ENCODE measurements around the gene PTPRM. TPM values are rescaled to one million over a fixed set of nuclear protein-coding genes. Genes with fewer than 3 reads are reported as not detected.
"Not testable (repeated sequence)": the region's sequence is repeated elsewhere in the genome, so short reads cannot be mapped to it uniquely, and the experiment has no call there.

The PTPRM gene
- total RNA-seq, 1 donor from 2014 or later: 257 TPM

DNA sequence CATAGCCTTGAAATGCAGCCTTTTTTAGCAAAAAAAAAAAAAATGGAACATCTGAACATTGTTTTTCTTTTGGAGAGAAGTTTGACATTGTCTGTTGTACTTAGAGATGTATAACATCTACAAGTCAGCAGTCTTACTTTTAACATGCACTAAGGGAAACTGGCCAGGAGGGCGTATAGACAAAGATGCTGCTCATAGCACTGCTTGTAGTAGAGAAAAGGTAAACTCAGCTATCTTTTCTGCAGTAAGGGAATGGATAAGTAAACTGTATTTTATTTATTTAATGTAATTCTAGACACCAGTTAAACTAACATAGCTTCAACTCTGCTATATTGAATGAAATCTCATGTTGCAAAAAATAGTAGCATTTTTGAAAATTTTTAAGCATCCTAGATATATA is 489.6 kb downstream of the PTPRM start:
- TF ChIP-seq, protein P1, sequence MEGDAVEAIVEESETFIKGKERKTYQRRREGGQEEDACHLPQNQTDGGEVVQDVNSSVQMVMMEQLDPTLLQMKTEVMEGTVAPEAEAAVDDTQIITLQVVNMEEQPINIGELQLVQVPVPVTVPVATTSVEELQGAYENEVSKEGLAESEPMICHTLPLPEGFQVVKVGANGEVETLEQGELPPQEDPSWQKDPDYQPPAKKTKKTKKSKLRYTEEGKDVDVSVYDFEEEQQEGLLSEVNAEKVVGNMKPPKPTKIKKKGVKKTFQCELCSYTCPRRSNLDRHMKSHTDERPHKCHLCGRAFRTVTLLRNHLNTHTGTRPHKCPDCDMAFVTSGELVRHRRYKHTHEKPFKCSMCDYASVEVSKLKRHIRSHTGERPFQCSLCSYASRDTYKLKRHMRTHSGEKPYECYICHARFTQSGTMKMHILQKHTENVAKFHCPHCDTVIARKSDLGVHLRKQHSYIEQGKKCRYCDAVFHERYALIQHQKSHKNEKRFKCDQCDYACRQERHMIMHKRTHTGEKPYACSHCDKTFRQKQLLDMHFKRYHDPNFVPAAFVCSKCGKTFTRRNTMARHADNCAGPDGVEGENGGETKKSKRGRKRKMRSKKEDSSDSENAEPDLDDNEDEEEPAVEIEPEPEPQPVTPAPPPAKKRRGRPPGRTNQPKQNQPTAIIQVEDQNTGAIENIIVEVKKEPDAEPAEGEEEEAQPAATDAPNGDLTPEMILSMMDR (IDR thresholded peaks at IDR 0.05): no peak
- no peaks in the 10 kb centered on the region for H3K27me3 ChIP-seq
- intact Hi-C loops (cut with DNase I): no loop called here
- DNase-seq (ENCODE audit: low spot score in 2 of 2): no peak
- no peak overlapping the region for H3K4me3 ChIP-seq
- H3K27ac ChIP-seq: no peak overlapping the region
- no peaks in the 10 kb centered on the region for H3K36me3 ChIP-seq
- no peaks in the 10 kb centered on the region for H3K9me3 ChIP-seq
- peaks cover 0 to 8% of the 10 kb centered on the region in 2 donors for H3K4me1 ChIP-seq

DNA sequence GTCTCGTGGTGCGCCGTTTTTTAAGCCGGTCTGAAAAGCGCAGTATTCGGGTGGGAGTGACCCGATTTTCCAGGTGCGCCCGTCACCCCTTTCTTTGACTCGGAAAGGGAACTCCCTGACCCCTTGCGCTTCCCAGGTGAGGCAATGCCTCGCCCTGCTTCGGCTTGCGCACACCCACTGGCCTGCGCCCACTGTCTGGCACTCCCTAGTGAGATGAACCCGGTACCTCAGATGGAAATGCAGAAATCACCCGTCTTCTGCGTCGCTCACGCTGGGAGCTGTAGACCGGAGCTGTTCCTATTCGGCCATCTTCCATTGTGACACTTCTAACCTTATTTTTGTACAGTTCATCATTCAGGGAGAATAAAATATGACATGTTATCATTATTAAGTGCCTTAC is 496.0 kb downstream of the PTPRM start:
- H3K4me3 ChIP-seq; intact Hi-C loops (cut with DNase I); DNase-seq (ENCODE audit: low spot score in 2 of 2); H3K9me3 ChIP-seq; H3K36me3 ChIP-seq; H3K27ac ChIP-seq; H3K27me3 ChIP-seq; H3K4me1 ChIP-seq: not testable (repeated sequence)

DNA sequence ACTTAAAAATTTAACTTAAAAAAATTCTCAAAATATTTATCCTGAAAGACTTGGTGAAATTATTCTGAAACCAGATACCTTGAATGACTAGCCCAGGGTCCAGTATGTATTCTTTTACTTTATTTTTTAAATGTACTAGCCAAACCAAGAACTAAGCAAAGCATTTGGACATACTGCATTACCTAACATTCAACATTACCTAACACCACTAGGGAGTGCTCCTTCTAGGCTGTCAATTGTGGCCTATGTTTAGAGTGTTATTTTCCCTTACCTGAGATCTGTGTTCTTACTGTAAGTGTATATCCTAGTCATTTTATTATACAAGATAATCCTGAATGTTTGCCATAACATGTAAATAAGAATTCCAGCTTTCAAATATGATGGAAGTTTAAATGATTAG is 496.6 kb downstream of the PTPRM start:
- intact Hi-C loops (cut with DNase I): no loop called here
- Histone ChIP-seq H3K4me1 (no peaks in the 10 kb centered on the region), H3K4me3 (no peak overlapping the region), H3K9me3 (no peaks in the 10 kb centered on the region), H3K36me3 (no peaks in the 10 kb centered on the region), H3K27me3 (no peaks in the 10 kb centered on the region), H3K27ac (no peak overlapping the region)
- no peak for DNase-seq (ENCODE audit: low spot score in 2 of 2)
- TF ChIP-seq, protein P1 (IDR thresholded peaks at IDR 0.05): no peak

DNA sequence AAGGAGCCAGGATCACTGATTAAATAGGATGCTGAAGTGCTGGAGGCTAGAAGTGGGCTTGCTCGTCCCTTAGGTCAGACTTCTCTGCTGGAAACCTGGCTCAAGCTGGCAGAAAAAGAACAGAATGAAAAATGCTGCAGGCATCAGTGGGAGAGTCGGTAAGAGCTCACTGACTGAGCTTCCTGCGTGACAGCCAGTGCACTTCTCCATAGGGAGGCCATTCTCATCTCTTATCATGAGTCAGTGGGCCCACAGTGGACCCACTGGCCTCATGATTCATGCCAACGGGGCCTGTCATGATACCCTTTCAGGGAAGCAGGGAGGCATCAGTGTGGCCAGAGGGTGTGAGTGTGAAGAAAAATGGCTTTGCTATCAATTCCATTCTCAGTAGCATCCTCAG is 498.2 kb downstream of the PTPRM start:
- Histone ChIP-seq H3K4me3 (no peak overlapping the region), H3K36me3 (no peaks in the 10 kb centered on the region), H3K4me1 (no peaks in the 10 kb centered on the region), H3K27me3 (no peaks in the 10 kb centered on the region), H3K27ac (no peak overlapping the region), H3K9me3 (no peaks in the 10 kb centered on the region)
- DNase-seq (ENCODE audit: low spot score in 2 of 2): no peak
- intact Hi-C loops (cut with DNase I): no loop called here
- TF ChIP-seq, protein P1 (IDR thresholded peaks at IDR 0.05): no peak

DNA sequence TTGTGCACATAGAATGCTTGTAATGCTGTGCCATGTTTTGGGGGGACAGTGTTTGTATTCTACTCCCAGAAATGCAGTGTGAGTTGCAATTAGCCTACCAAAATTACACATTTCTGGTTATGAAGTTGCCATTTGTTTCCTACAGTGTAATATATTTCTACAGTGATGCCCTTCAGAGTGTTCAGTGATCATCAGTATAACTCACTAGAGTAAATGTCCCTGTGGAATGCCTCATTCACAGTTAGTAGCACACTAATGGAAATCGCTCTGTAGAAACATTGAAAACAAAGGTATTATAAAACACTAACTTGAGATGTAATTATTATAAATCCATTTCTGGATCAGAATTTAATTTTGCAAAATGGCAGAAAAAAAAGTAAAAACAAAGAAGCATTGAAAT is 498.7 kb downstream of the PTPRM start:
- Histone ChIP-seq H3K36me3 (no peaks in the 10 kb centered on the region), H3K27ac (no peak overlapping the region), H3K9me3 (no peaks in the 10 kb centered on the region), H3K27me3 (no peaks in the 10 kb centered on the region), H3K4me3 (no peak overlapping the region), H3K4me1 (no peaks in the 10 kb centered on the region)
- no peak for DNase-seq (ENCODE audit: low spot score in 2 of 2)
- TF ChIP-seq, protein P1 (IDR thresholded peaks at IDR 0.05): no peak
- intact Hi-C loops (cut with DNase I): no loop called here

DNA sequence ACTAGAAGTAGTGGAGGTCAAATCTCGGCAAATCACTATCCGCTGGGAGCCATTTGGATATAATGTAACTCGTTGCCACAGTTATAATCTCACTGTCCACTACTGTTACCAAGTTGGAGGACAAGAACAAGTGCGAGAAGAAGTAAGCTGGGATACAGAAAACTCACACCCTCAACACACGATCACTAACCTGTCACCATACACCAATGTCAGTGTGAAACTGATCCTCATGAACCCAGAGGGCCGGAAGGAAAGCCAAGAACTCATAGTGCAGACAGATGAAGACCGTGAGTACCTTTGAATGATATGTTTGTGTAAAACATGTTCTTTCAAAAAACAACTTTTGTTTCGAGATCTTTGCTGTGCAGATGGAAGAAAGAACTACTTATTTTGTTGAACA is 502.6 kb downstream of the PTPRM start:
- no peaks in the 10 kb centered on the region for H3K9me3 ChIP-seq
- no peak for DNase-seq (ENCODE audit: low spot score in 2 of 2)
- H3K4me1 ChIP-seq: no peaks in the 10 kb centered on the region
- TF ChIP-seq, protein P1 (IDR thresholded peaks at IDR 0.05): no peak
- no peaks in the 10 kb centered on the region for H3K36me3 ChIP-seq
- intact Hi-C loops (cut with DNase I): no loop called here
- no peak overlapping the region for H3K27ac ChIP-seq
- no peak overlapping the region for H3K4me3 ChIP-seq
- no peaks in the 10 kb centered on the region for H3K27me3 ChIP-seq

Data from ascending aorta (tissue), 2 donors.